Neural progenitor cell (in vitro differentiated cells): Measurements from ENCODE around the gene TSPAN5. TPM values are rescaled to one million over a fixed set of nuclear protein-coding genes. Genes with fewer than 3 reads are reported as not detected.

Experiments
- DNase-seq: peaks from one replicate; pipeline ENCODE4 v3.0.0-alpha.2; 2016; ENCODE audit warnings: low spot score
- H2AFZ ChIP-seq: fragments of 200-600 bp; sonication (generic); replicated peaks from 2 replicates; pipeline ENCODE4 v1.6.1; 2016; ENCODE audit warnings: antibody characterized with exemption
- H3F3A ChIP-seq: fragments of 200-600 bp; sonication (generic); 2 replicates; pipeline ENCODE4 v1.6.1; 2016; ENCODE audit warnings: antibody characterized with exemption, low read depth
- H3K27ac ChIP-seq: fragments of 200-600 bp; sonication (generic); 2 replicates; pipeline ENCODE4 v1.5.1; 2016; ENCODE audit warnings: mild to moderate bottlenecking
- H3K27me3 ChIP-seq: fragments of 200-600 bp; sonication (generic); 2 replicates; pipeline ENCODE4 v1.6.1; 2016; ENCODE audit warnings: mild to moderate bottlenecking, moderate library complexity
- H3K36me3 ChIP-seq: fragments of 200-600 bp; sonication (generic); 2 replicates; pipeline ENCODE4 v1.5.1; 2016
- H3K4me1 ChIP-seq: fragments of 200-600 bp; sonication (generic); 2 replicates; pipeline ENCODE4 v1.6.1; 2016; ENCODE audit warnings: mixed run types
- H3K4me2 ChIP-seq: fragments of 200-600 bp; sonication (generic); 2 replicates; pipeline ENCODE4 v1.6.1; 2016
- H3K4me3 ChIP-seq: fragments of 200-600 bp; sonication (generic); 2 replicates; pipeline ENCODE4 v1.5.1; 2016
- H3K79me2 ChIP-seq: fragments of 200-600 bp; sonication (generic); 2 replicates; pipeline ENCODE4 v1.6.1; 2016; ENCODE audit warnings: low read depth
- H3K9ac ChIP-seq: fragments of 200-600 bp; sonication (generic); 2 replicates; pipeline ENCODE4 v1.6.1; 2016
- H3K9me3 ChIP-seq: fragments of 200-600 bp; sonication (generic); 2 replicates; pipeline ENCODE4 v1.5.1; 2016; ENCODE audit warnings: low read depth
- H4K20me1 ChIP-seq: fragments of 200-600 bp; sonication (generic); 2 replicates; pipeline ENCODE4 v1.6.1; 2016; ENCODE audit warnings: low read depth
- H3K27ac Mint-ChIP-seq: 3 replicates; pipeline ENCODE4 v1.8.0; 2021; ENCODE audit warnings: mixed read lengths
- H3K27me3 Mint-ChIP-seq: 2 replicates; pipeline ENCODE4 v1.8.0; 2022; ENCODE audit warnings: low read depth, mild to moderate bottlenecking, inconsistent platforms, moderate library complexity, mixed read lengths; ENCODE audit not compliant: insufficient read depth
- H3K36me3 Mint-ChIP-seq: 3 replicates; pipeline ENCODE4 v1.8.0; 2021; ENCODE audit warnings: mixed read lengths
- H3K4me1 Mint-ChIP-seq: 3 replicates; pipeline ENCODE4 v1.8.0; 2021; ENCODE audit warnings: mixed read lengths
- H3K4me3 Mint-ChIP-seq: 3 replicates; pipeline ENCODE4 v1.8.0; 2021; ENCODE audit warnings: mild to moderate bottlenecking, moderate library complexity, mixed read lengths
- H3K9me3 Mint-ChIP-seq: 3 replicates; pipeline ENCODE4 v1.8.0; 2020; ENCODE audit warnings: mixed read lengths
- EZH2 ChIP-seq: fragments of 200-600 bp; sonication (generic); IDR thresholded peaks from 2 replicates; pipeline ENCODE4 v1.6.1; 2017; ENCODE audit warnings: antibody characterized with exemption, mild to moderate bottlenecking, moderate library complexity
- EZH2phosphoT487 ChIP-seq: fragments of 200-600 bp; sonication (generic); IDR thresholded peaks from 2 replicates; pipeline ENCODE4 v1.6.1; 2017; ENCODE audit warnings: antibody characterized with exemption
- total RNA-seq: library from RNA; depleted of rRNA; stranded (reverse); fragments of >200 nt; gene quantifications from 2 replicates; pipeline ENCODE4 v1.2.3, GENCODE V29; 2015; ENCODE audit warnings: low replicate concordance
- TF ChIP-seq, protein P1 (sequence below): fragments of 200-600 bp; sonication (generic); IDR thresholded peaks from 2 replicates; pipeline ENCODE4 v1.5.1; 2017; ENCODE audit warnings: antibody characterized with exemption, mild to moderate bottlenecking

The TSPAN5 gene
- total RNA-seq, 1 donor from 2014 or later = 34.9 TPM

DNA sequence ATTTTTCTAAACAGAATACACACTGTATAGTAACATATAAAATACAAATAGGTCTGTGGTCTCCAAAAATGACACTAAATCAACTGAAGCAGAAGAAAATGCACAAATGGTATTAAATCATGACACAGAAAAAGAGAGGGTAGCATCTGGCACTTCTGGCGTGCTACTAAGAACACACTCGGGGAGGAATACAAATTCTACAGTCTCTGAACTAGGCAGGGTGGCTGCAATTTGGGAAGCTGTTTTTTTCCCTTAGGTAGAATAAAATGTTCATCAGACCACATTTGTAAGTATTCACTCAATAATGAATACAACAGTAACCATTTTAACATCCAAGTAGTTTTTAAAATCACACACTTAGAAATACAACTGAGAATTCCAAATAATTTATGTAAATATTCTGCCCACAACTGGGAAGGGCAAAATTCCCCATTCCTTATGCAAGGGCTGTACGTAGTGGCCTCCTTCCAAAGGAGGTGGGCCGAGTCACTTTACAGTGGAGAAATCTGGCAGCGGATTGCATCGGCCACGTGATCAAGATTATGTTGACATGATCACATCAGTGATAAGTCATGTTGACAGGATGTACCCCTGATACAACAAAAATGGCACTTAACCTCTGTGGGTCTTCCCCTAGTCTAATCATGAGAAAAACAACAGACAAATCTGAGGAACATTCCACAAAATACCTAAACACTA lies 101.1 kb downstream of the TSPAN5 start:
- H2AFZ ChIP-seq = no peak overlapping the region
- H3K27ac ChIP-seq = no peak overlapping the region
- H3K36me3 ChIP-seq = no peaks in the 10 kb centered on the region
- Mint-ChIP-seq H3K9me3 (no peaks in the 10 kb centered on the region), H3K27me3 (peaks cover 2% of the 10 kb centered on the region), H3K4me1 (peaks cover 16% of the 10 kb centered on the region), H3K4me3 (no peak overlapping the region), H3K36me3 (peaks cover 17% of the 10 kb centered on the region), H3K27ac (no peak overlapping the region)
- no peaks in the 10 kb centered on the region for H3K9me3 ChIP-seq
- TF ChIP-seq, protein P1, sequence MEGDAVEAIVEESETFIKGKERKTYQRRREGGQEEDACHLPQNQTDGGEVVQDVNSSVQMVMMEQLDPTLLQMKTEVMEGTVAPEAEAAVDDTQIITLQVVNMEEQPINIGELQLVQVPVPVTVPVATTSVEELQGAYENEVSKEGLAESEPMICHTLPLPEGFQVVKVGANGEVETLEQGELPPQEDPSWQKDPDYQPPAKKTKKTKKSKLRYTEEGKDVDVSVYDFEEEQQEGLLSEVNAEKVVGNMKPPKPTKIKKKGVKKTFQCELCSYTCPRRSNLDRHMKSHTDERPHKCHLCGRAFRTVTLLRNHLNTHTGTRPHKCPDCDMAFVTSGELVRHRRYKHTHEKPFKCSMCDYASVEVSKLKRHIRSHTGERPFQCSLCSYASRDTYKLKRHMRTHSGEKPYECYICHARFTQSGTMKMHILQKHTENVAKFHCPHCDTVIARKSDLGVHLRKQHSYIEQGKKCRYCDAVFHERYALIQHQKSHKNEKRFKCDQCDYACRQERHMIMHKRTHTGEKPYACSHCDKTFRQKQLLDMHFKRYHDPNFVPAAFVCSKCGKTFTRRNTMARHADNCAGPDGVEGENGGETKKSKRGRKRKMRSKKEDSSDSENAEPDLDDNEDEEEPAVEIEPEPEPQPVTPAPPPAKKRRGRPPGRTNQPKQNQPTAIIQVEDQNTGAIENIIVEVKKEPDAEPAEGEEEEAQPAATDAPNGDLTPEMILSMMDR = no peak
- TF ChIP-seq EZH2phosphoT487 = no peak
- no peak for TF ChIP-seq EZH2
- no peak for DNase-seq
- no peak overlapping the region for H3K4me3 ChIP-seq
- peaks cover 14% of the 10 kb centered on the region for H3F3A ChIP-seq
- H3K4me1 ChIP-seq = peaks cover 47% of the 10 kb centered on the region
- H3K79me2 ChIP-seq = peaks cover 47% of the 10 kb centered on the region
- H4K20me1 ChIP-seq = no peaks in the 10 kb centered on the region
- no peak overlapping the region for H3K4me2 ChIP-seq
- no peak overlapping the region for H3K9ac ChIP-seq
- no peaks in the 10 kb centered on the region for H3K27me3 ChIP-seq

DNA sequence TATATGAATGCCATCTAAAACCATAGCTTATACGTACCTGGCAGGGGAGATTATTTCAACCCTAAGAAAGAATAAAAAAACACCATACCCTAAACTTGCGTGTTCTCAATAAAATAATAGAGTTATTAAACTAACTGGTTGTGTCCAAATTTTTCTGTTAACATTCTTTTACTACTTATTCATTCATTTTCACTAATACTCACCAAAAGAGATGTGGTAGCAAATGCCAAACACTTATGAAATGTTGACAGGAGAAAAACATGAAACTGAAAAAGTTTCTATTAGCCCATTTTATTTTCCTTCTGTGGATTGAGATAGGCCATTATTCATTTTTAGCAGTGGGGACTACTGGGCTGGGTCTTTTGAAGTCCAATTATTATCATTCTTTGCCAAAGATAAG lies 102.0 kb downstream of the TSPAN5 start:
- Histone ChIP-seq H3K9me3 (no peaks in the 10 kb centered on the region), H4K20me1 (no peaks in the 10 kb centered on the region), H3K79me2 (peaks cover 47% of the 10 kb centered on the region), H3K27me3 (no peaks in the 10 kb centered on the region), H3K9ac (no peak overlapping the region), H3K36me3 (no peaks in the 10 kb centered on the region), H3K4me3 (no peak overlapping the region), H3K27ac (no peak overlapping the region), H3K4me1 (peaks cover 47% of the 10 kb centered on the region), H2AFZ (no peak overlapping the region), H3F3A (peaks cover 14% of the 10 kb centered on the region), H3K4me2 (no peak overlapping the region)
- peaks cover 5% of the 10 kb centered on the region for H3K9me3 Mint-ChIP-seq
- no peak overlapping the region for H3K4me3 Mint-ChIP-seq
- H3K36me3 Mint-ChIP-seq = peaks cover 16% of the 10 kb centered on the region
- TF ChIP-seq EZH2phosphoT487 (no peak), EZH2 (no peak)
- TF ChIP-seq, protein P1 = no peak
- H3K4me1 Mint-ChIP-seq = peaks cover 16% of the 10 kb centered on the region
- no peak overlapping the region for H3K27ac Mint-ChIP-seq
- H3K27me3 Mint-ChIP-seq = peaks cover 2% of the 10 kb centered on the region
- no peak for DNase-seq

DNA sequence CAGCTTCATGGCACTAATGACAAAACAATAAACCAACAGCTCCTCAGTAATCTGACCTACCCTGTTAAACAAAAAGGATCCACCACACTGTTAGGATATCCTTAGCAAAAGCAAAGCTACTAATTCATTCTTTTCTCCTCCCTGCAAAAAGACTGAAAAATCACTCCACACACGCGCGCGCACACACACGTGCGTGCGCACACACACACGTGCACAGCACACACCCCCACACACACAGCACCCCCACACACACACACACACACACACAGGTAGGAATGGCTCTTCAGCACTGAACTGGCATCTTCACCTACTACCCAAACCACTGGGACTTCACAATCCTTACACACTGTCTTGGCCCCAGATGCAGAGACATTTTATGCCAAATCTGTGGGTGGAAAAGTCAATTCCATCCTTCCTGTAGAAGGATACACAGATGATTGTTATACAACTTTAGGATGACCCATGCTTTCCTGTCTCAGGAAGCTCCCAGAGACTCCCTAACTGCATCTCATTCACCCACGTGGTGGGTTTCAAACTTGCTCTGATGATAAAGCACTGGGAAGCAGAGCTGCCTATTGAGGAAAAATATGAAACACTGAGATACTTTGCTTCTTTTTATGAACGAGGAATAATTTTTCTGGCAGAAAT lies 102.5 kb downstream of the TSPAN5 start:
- no peak for DNase-seq
- no peak overlapping the region for H3K4me3 ChIP-seq
- peaks cover 16% of the 10 kb centered on the region for H3K4me1 Mint-ChIP-seq
- TF ChIP-seq EZH2 (no peak), EZH2phosphoT487 (no peak)
- peaks cover 14% of the 10 kb centered on the region for H3F3A ChIP-seq
- no peak overlapping the region for H3K4me3 Mint-ChIP-seq
- H3K79me2 ChIP-seq = peaks cover 47% of the 10 kb centered on the region
- peaks cover 47% of the 10 kb centered on the region for H3K4me1 ChIP-seq
- H3K27ac ChIP-seq = no peak overlapping the region
- H3K9me3 ChIP-seq = no peaks in the 10 kb centered on the region
- H3K9ac ChIP-seq = no peak overlapping the region
- peaks cover 9% of the 10 kb centered on the region for H3K9me3 Mint-ChIP-seq
- no peak overlapping the region for H2AFZ ChIP-seq
- peaks cover 17% of the 10 kb centered on the region for H3K36me3 Mint-ChIP-seq
- H3K27ac Mint-ChIP-seq = no peak overlapping the region
- peaks cover 2% of the 10 kb centered on the region for H3K27me3 Mint-ChIP-seq
- H3K27me3 ChIP-seq = no peaks in the 10 kb centered on the region
- H3K4me2 ChIP-seq = peak overlapping the region; percentile 22
- no peaks in the 10 kb centered on the region for H4K20me1 ChIP-seq
- no peaks in the 10 kb centered on the region for H3K36me3 ChIP-seq
